HL-60 (cell line): ENCODE measurements around the gene RNF133.

ENCODE experiments used
- DNase-seq, 2 experiments: peaks; one replicate each; pipeline ENCODE4 v3.0.0-alpha.2; 2010 to 2020; ENCODE audit warnings: low read depth in 1 of 2, low spot score in 1 of 2
- H3K27ac ChIP-seq: fragments of 250-450 bp; sonication (Bioruptor Pico); replicated peaks from 2 replicates; pipeline ENCODE4 v1.5.1; 2020; ENCODE audit warnings: mild to moderate bottlenecking, moderate library complexity
- H3K27me3 ChIP-seq: fragments of 250-450 bp; sonication (Bioruptor Pico); 2 replicates; pipeline ENCODE4 v1.5.1; 2021; ENCODE audit warnings: mild to moderate bottlenecking, moderate library complexity; ENCODE audit not compliant: insufficient read depth, poor library complexity, severe bottlenecking
- H3K4me3 ChIP-seq: replicated peaks from 2 replicates; pipeline ENCODE4 v1.5.1; 2011; ENCODE audit warnings: mild to moderate bottlenecking, control low read depth, low read length; ENCODE audit not compliant: insufficient read depth
- CTCF ChIP-seq: IDR thresholded peaks from one replicate; pipeline ENCODE4 v1.5.1; 2011; ENCODE audit warnings: low read length, control low read depth, inconsistent platforms; ENCODE audit not compliant: insufficient read depth
- GABPA ChIP-seq: IDR thresholded peaks from 2 replicates; pipeline ENCODE4 v1.6.1; 2012; ENCODE audit warnings: low read depth
- POLR2AphosphoS5 ChIP-seq: IDR thresholded peaks from 2 replicates; pipeline ENCODE4 v1.6.1; 2012; ENCODE audit warnings: low read depth
- REST ChIP-seq: IDR thresholded peaks from 2 replicates; pipeline ENCODE4 v1.6.1; 2012; ENCODE audit warnings: low read depth; ENCODE audit not compliant: insufficient replicate concordance
- SPI1 ChIP-seq: IDR thresholded peaks from 2 replicates; pipeline ENCODE4 v1.6.1; 2012; ENCODE audit warnings: low read depth, mild to moderate bottlenecking, borderline replicate concordance

RNF133 gene

GRCh38 chr7:122743211-122743610 is 44.3 kb upstream of the RNF133 start:
- no peak for DNase-seq
- H3K27me3 ChIP-seq, result no peaks in the 10 kb centered on the region
- TF ChIP-seq CTCF (no peak), GABPA (no peak), REST (no peak), POLR2AphosphoS5 (no peak), SPI1 (no peak)

GRCh38 chr7:122738947-122739346 is 40.0 kb upstream of the RNF133 start:
- H3K4me3 ChIP-seq, result no peak overlapping the region
- no peak for DNase-seq
- no peak for TF ChIP-seq POLR2AphosphoS5
- TF ChIP-seq GABPA, result no peak
- TF ChIP-seq SPI1, result no peak
- no peak for TF ChIP-seq REST
- no peaks in the 10 kb centered on the region for H3K27me3 ChIP-seq
- no peak overlapping the region for H3K27ac ChIP-seq

More at GRCh38 chr7:122743211-122743610, 44.3 kb upstream of the RNF133 start:
- Histone ChIP-seq H3K4me3 (no peak overlapping the region), H3K27ac (no peak overlapping the region)

GRCh38 chr7:122736183-122736582 is 37.3 kb upstream of the RNF133 start:
- TF ChIP-seq SPI1 (no peak), CTCF (no peak)
- H3K27ac ChIP-seq, result no peak overlapping the region
- no peaks in the 10 kb centered on the region for H3K27me3 ChIP-seq
- H3K4me3 ChIP-seq, result no peak overlapping the region
- no peak for DNase-seq

- Histone ChIP-seq H3K27ac (no peak overlapping the region), H3K27me3 (no peaks in the 10 kb centered on the region), H3K4me3 (no peak overlapping the region)
- DNase-seq, result no peak
- TF ChIP-seq CTCF (no peak), POLR2AphosphoS5 (no peak), REST (no peak), SPI1 (no peak), GABPA (no peak)
Observed at GRCh38 chr7:122727759-122728158, 28.8 kb upstream of the RNF133 start.
